Thyroid gland (tissue), 4 donors: ENCODE results near the gene SHISA8. TPM values are rescaled to one million over a fixed set of nuclear protein-coding genes. Genes with fewer than 3 reads are reported as not detected.
A peak's percentile ranks its signal among the peaks of the same experiment; 100 is the strongest.
"Not testable (repeated sequence)": the region's sequence is repeated elsewhere in the genome, so short reads cannot be mapped to it uniquely, and the experiment has no call there.

ENCODE experiments used
- DNase-seq, 2 donors: peaks; one replicate each; pipeline ENCODE4 v3.0.0-alpha.2; 2019
- H3K27ac ChIP-seq, 3 donors: fragments of 200-600 bp; sonication (generic); 1 replicate in 2 of 3; 2 replicates in 1 of 3; pipeline ENCODE4 v1.5.1; 2016 to 2019; ENCODE audit warnings: mild to moderate bottlenecking in 1 of 3, moderate library complexity in 1 of 3
- H3K27me3 ChIP-seq: fragments of 200-600 bp; sonication (generic); one replicate; pipeline ENCODE4 v1.5.1; 2019
- H3K36me3 ChIP-seq, 2 donors: fragments of 200-600 bp; sonication (generic); one replicate each; pipeline ENCODE4 v1.5.1; 2016 to 2019
- H3K4me1 ChIP-seq, 2 donors: fragments of 200-600 bp; sonication (generic); one replicate each; pipeline ENCODE4 v1.5.1; 2017 to 2019
- H3K4me3 ChIP-seq, 3 donors: fragments of 200-600 bp; sonication (generic); replicated peaks in 1 of 3; 1 replicate in 2 of 3; 2 replicates in 1 of 3; pipeline ENCODE4 v1.5.1; 2016; ENCODE audit warnings: mild to moderate bottlenecking in 1 of 3
- H3K9me3 ChIP-seq: fragments of 200-600 bp; sonication (generic); one replicate; pipeline ENCODE4 v1.5.1; 2017
- CTCF ChIP-seq, 6 experiments: fragments of 200-600 bp in 3 of 6; fragments of 450-650 bp in 3 of 6; sonication (generic) in 3 of 6; IDR thresholded peaks; one replicate each; pipeline ENCODE4 v1.5.1; 2016 to 2019; ENCODE audit warnings: antibody characterized with exemption in 6 of 6, mild to moderate bottlenecking in 2 of 6, inconsistent platforms in 1 of 6, moderate library complexity in 1 of 6
- POLR2A ChIP-seq, 2 donors: fragments of 450-650 bp; IDR thresholded peaks; one replicate each; pipeline ENCODE4 v1.6.1; 2017; ENCODE audit warnings: antibody characterized with exemption in 2 of 2, mild to moderate bottlenecking in 2 of 2, moderate library complexity in 1 of 2
- WGBS, 2 donors: methylation state at CpG; one replicate each; pipeline ENCODE4 v1.1.5; 2017; 5-methylcytosine and 5-hydroxymethylcytosine counted together
- intact Hi-C: fragments of 100-400 bp; cut with DNase I; formaldehyde crosslinking; loops from one replicate; pipeline ENCODE4 v1.15.1; 2023
- total RNA-seq, 4 donors: library from RNA; depleted of rRNA; stranded (reverse); fragments of >200 nt; gene quantifications; one replicate each; pipeline ENCODE4 v1.2.3, GENCODE V29; 2016

SHISA8 gene
- total RNA-seq, 4 donors from 2014 or later = not detected

GRCh38 chr22:41875531-41876270 lies 39.2 kb downstream of the SHISA8 start:
- DNase-seq = no peak
- H3K27me3 ChIP-seq = no peaks in the 10 kb centered on the region
- no peak overlapping the region for H3K27ac ChIP-seq
- WGBS, 2 donors = 92 to 96% methylated on average over 10 of the region's 10 CpGs
- no peak overlapping the region for H3K4me3 ChIP-seq
- peaks cover 38 to 46% of the 10 kb centered on the region in 2 donors for H3K36me3 ChIP-seq
- no peaks in the 10 kb centered on the region for H3K4me1 ChIP-seq
- no peaks in the 10 kb centered on the region for H3K9me3 ChIP-seq
- TF ChIP-seq POLR2A (IDR thresholded peaks at IDR 0.05) (no peak), CTCF (IDR thresholded peaks at IDR 0.05) (no peak)
- intact Hi-C loops = no loop called here

GRCh38 chr22:41874090-41874489 lies 40.8 kb downstream of the SHISA8 start:
- H3K36me3 ChIP-seq = peaks cover 34 to 50% of the 10 kb centered on the region in 2 donors
- no peaks in the 10 kb centered on the region for H3K4me1 ChIP-seq
- H3K27ac ChIP-seq = no peak overlapping the region
- H3K27me3 ChIP-seq = no peaks in the 10 kb centered on the region
- intact Hi-C loops = no loop called here
- WGBS, 2 donors = 90 to 100% methylated on average over 2 of the region's 2 CpGs
- no peak overlapping the region for H3K4me3 ChIP-seq
- no peak for TF ChIP-seq CTCF (IDR thresholded peaks at IDR 0.05)
- no peak for TF ChIP-seq POLR2A (IDR thresholded peaks at IDR 0.05)
- H3K9me3 ChIP-seq = no peaks in the 10 kb centered on the region
- no peak for DNase-seq

GRCh38 chr22:41873391-41873790 lies 41.5 kb downstream of the SHISA8 start:
- H3K4me3 ChIP-seq = no peak overlapping the region
- TF ChIP-seq CTCF (IDR thresholded peaks at IDR 0.05) (no peak), POLR2A (IDR thresholded peaks at IDR 0.05) (no peak)
- H3K27me3 ChIP-seq = no peaks in the 10 kb centered on the region
- H3K27ac ChIP-seq = no peak overlapping the region
- no peaks in the 10 kb centered on the region for H3K9me3 ChIP-seq
- intact Hi-C loops = no loop called here
- no peak for DNase-seq
- H3K36me3 ChIP-seq = peaks cover 40 to 57% of the 10 kb centered on the region in 2 donors
- 72 to 77% methylated on average over 5 of the region's 5 CpGs for WGBS, 2 donors
- H3K4me1 ChIP-seq = no peaks in the 10 kb centered on the region

GRCh38 chr22:41870786-41871185 lies 44.1 kb downstream of the SHISA8 start:
- 49 to 50% methylated on average over 4 of the region's 4 CpGs for WGBS, 2 donors

GRCh38 chr22:41870081-41870480 lies 44.8 kb downstream of the SHISA8 start:
- 90 to 100% methylated on average over 1 of the region's 1 CpG for WGBS, 2 donors
- H3K9me3 ChIP-seq, intact Hi-C loops, H3K4me1 ChIP-seq, DNase-seq, H3K27me3 ChIP-seq, H3K4me3 ChIP-seq, H3K27ac ChIP-seq: not testable (repeated sequence)
- H3K36me3 ChIP-seq = peaks cover 31 to 44% of the 10 kb centered on the region in 2 donors

More at GRCh38 chr22:41870786-41871185, 44.1 kb downstream of the SHISA8 start:
- Histone ChIP-seq H3K4me1 (no peaks in the 10 kb centered on the region), H3K27me3 (no peaks in the 10 kb centered on the region), H3K4me3 (no peak overlapping the region), H3K36me3 (peaks cover 38 to 51% of the 10 kb centered on the region in 2 donors), H3K27ac (no peak overlapping the region), H3K9me3 (no peaks in the 10 kb centered on the region)
- intact Hi-C loops = no loop called here
- peak; percentile 23 to 35 for DNase-seq
- TF ChIP-seq CTCF (IDR thresholded peaks at IDR 0.05) (no peak), POLR2A (IDR thresholded peaks at IDR 0.05) (no peak)
